Measurements from ENCODE around the gene MCOLN2. TPM values are rescaled to one million over a fixed set of nuclear protein-coding genes. Genes with fewer than 3 reads are reported as not detected.
A peak's percentile ranks its signal among the peaks of the same experiment; 100 is the strongest.

The MCOLN2 gene
- total RNA-seq, 2 experiments from 2014 or later = 11.4 to 12.9 TPM

- H3K4me1 Mint-ChIP-seq (ENCODE audit: low read depth) = peaks cover 8% of the 10 kb centered on the region
- no peak overlapping the region for H3K27ac Mint-ChIP-seq
- no peak overlapping the region for H3K4me3 Mint-ChIP-seq
- ChIA-PET CTCF (interaction anchor here (1.1 to 1.2 kb wide), 4 partner anchors 12 to 45 kb away, joined by 3 to 5 read pairs (median 3); no protein-coding TSS in a partner anchor), POLR2A (no interaction called here)
- peaks cover 4% of the 10 kb centered on the region for H3K9me3 Mint-ChIP-seq (ENCODE audit: insufficient read depth)
- DNase-seq = no peak
- peaks cover 27% of the 10 kb centered on the region for H3K36me3 Mint-ChIP-seq (ENCODE audit: low read depth)
- no peak for ATAC-seq
- peaks cover 10% of the 10 kb centered on the region for H3K27me3 Mint-ChIP-seq (ENCODE audit: low read depth)
Measured at GRCh38 chr1:84982395-84982794, 14.5 kb downstream of the MCOLN2 start.

- DNase-seq = no peak
- H3K27ac Mint-ChIP-seq = peak overlapping the region; percentile 62
- H3K9me3 Mint-ChIP-seq (ENCODE audit: insufficient read depth) = peaks cover 4% of the 10 kb centered on the region
- peaks cover 49% of the 10 kb centered on the region for H3K4me1 Mint-ChIP-seq (ENCODE audit: low read depth)
- ChIA-PET POLR2A (no interaction called here), CTCF (interaction anchor here (0.8 to 2.7 kb wide), 4 partner anchors 14 to 280 kb away, joined by 3 to 15 read pairs (median 5); no protein-coding TSS in a partner anchor)
- peaks cover 5% of the 10 kb centered on the region for H3K27me3 Mint-ChIP-seq (ENCODE audit: low read depth)
- H3K4me3 Mint-ChIP-seq = no peak overlapping the region
- H3K36me3 Mint-ChIP-seq (ENCODE audit: low read depth) = peaks cover 13% of the 10 kb centered on the region
- no peak for ATAC-seq
Measured at GRCh38 chr1:84975035-84975434, 21.9 kb downstream of the MCOLN2 start.

GRCh38 chr1:84973498-84974334, 23.2 kb downstream of the MCOLN2 start:
- H3K4me1 Mint-ChIP-seq (ENCODE audit: low read depth) = peaks cover 55% of the 10 kb centered on the region
- DNase-seq (no peak), ATAC-seq (no peak)
- ChIA-PET POLR2A (interaction anchor here (1.3 kb wide), 2 partner anchors 15 to 22 kb away, joined by 3 read pairs; no protein-coding TSS in a partner anchor), CTCF (interaction anchor here (1.4 to 2.9 kb wide), 4 partner anchors 15 to 281 kb away, joined by 3 to 31 read pairs (median 10); no protein-coding TSS in a partner anchor)
- peaks cover 15% of the 10 kb centered on the region for H3K36me3 Mint-ChIP-seq (ENCODE audit: low read depth)
- peaks cover 4% of the 10 kb centered on the region for H3K9me3 Mint-ChIP-seq (ENCODE audit: insufficient read depth)
- peaks cover 2% of the 10 kb centered on the region for H3K27me3 Mint-ChIP-seq (ENCODE audit: low read depth)
- H3K4me3 Mint-ChIP-seq = no peak overlapping the region
- peak overlapping the region; percentile 56 for H3K27ac Mint-ChIP-seq

GRCh38 chr1:84972377-84972987, 24.4 kb downstream of the MCOLN2 start:
- Mint-ChIP-seq H3K4me1 (ENCODE audit: low read depth) (peaks cover 57% of the 10 kb centered on the region), H3K4me3 (peak overlapping the region; percentile 42), H3K9me3 (ENCODE audit: insufficient read depth) (no peaks in the 10 kb centered on the region), H3K27ac (peak overlapping the region; percentile 85), H3K27me3 (ENCODE audit: low read depth) (no peaks in the 10 kb centered on the region), H3K36me3 (ENCODE audit: low read depth) (peaks cover 18% of the 10 kb centered on the region)
- CTCF ChIA-PET = interaction anchor here (0.8 to 2.9 kb wide), 8 partner anchors 9 to 190 kb away, joined by 3 to 31 read pairs (median 6); partner anchors contain the start of gene MCOLN2
- DNase-seq (no peak), ATAC-seq (peak; percentile 72)
- POLR2A ChIA-PET = interaction anchor here (1.1 to 1.3 kb wide), 4 partner anchors 13 to 282 kb away, joined by 3 read pairs; no protein-coding TSS in a partner anchor

GRCh38 chr1:84971957-84972356, 25.0 kb downstream of the MCOLN2 start:
- peaks cover 57% of the 10 kb centered on the region for H3K4me1 Mint-ChIP-seq (ENCODE audit: low read depth)
- POLR2A ChIA-PET = interaction anchor here (1.1 to 1.3 kb wide), 3 partner anchors 12 to 283 kb away, joined by 3 read pairs; no protein-coding TSS in a partner anchor
- peak overlapping the region; percentile 85 for H3K27ac Mint-ChIP-seq

GRCh38 chr1:84969489-84970250, 27.2 kb downstream of the MCOLN2 start:
- ChIA-PET CTCF (no interaction called here), POLR2A (no interaction called here)
- Mint-ChIP-seq H3K27me3 (ENCODE audit: low read depth) (no peaks in the 10 kb centered on the region), H3K9me3 (ENCODE audit: insufficient read depth) (no peaks in the 10 kb centered on the region), H3K36me3 (ENCODE audit: low read depth) (peaks cover 16% of the 10 kb centered on the region), H3K4me1 (ENCODE audit: low read depth) (peaks cover 49% of the 10 kb centered on the region), H3K27ac (no peak overlapping the region), H3K4me3 (no peak overlapping the region)
- peak; percentile 41 for ATAC-seq
- DNase-seq = peak; percentile 38

More at GRCh38 chr1:84971957-84972356, 25.0 kb downstream of the MCOLN2 start:
- CTCF ChIA-PET = interaction anchor here (0.8 to 2.9 kb wide), 7 partner anchors 9 to 190 kb away, joined by 3 to 31 read pairs (median 6); partner anchors contain the start of gene MCOLN2
- H3K27me3 Mint-ChIP-seq (ENCODE audit: low read depth) = no peaks in the 10 kb centered on the region
- DNase-seq = no peak
- no peak for ATAC-seq
- peak overlapping the region; percentile 42 for H3K4me3 Mint-ChIP-seq
- H3K36me3 Mint-ChIP-seq (ENCODE audit: low read depth) = peaks cover 17% of the 10 kb centered on the region
- H3K9me3 Mint-ChIP-seq (ENCODE audit: insufficient read depth) = no peaks in the 10 kb centered on the region

- Mint-ChIP-seq H3K36me3 (ENCODE audit: low read depth) (peaks cover 16% of the 10 kb centered on the region), H3K27me3 (ENCODE audit: low read depth) (no peaks in the 10 kb centered on the region), H3K4me1 (ENCODE audit: low read depth) (peaks cover 44% of the 10 kb centered on the region), H3K9me3 (ENCODE audit: insufficient read depth) (no peaks in the 10 kb centered on the region), H3K27ac (no peak overlapping the region), H3K4me3 (no peak overlapping the region)
- POLR2A ChIA-PET = no interaction called here
- no peak for DNase-seq
- no peak for ATAC-seq
- CTCF ChIA-PET = no interaction called here
Measured at GRCh38 chr1:84968865-84969264, 28.0 kb downstream of the MCOLN2 start.

GRCh38 chr1:84968101-84968500, 28.8 kb downstream of the MCOLN2 start:
- no peak overlapping the region for H3K4me3 Mint-ChIP-seq
- peaks cover 22% of the 10 kb centered on the region for H3K36me3 Mint-ChIP-seq (ENCODE audit: low read depth)
- ChIA-PET CTCF (no interaction called here), POLR2A (no interaction called here)
- H3K27ac Mint-ChIP-seq = no peak overlapping the region
- no peaks in the 10 kb centered on the region for H3K9me3 Mint-ChIP-seq (ENCODE audit: insufficient read depth)
- ATAC-seq = no peak
- no peak for DNase-seq
- H3K4me1 Mint-ChIP-seq (ENCODE audit: low read depth) = peaks cover 36% of the 10 kb centered on the region
- H3K27me3 Mint-ChIP-seq (ENCODE audit: low read depth) = no peaks in the 10 kb centered on the region

- H3K36me3 Mint-ChIP-seq (ENCODE audit: low read depth) = peaks cover 23% of the 10 kb centered on the region
- ATAC-seq = no peak
- H3K27ac Mint-ChIP-seq = no peak overlapping the region
- no peak for DNase-seq
- no peaks in the 10 kb centered on the region for H3K27me3 Mint-ChIP-seq (ENCODE audit: low read depth)
- no peak overlapping the region for H3K4me3 Mint-ChIP-seq
- H3K9me3 Mint-ChIP-seq (ENCODE audit: insufficient read depth) = no peaks in the 10 kb centered on the region
- peaks cover 32% of the 10 kb centered on the region for H3K4me1 Mint-ChIP-seq (ENCODE audit: low read depth)
- ChIA-PET CTCF (interaction anchor here (0.6 to 1.0 kb wide), 2 partner anchors 14 to 23 kb away, joined by 3 to 5 read pairs; no protein-coding TSS in a partner anchor), POLR2A (no interaction called here)
Measured at GRCh38 chr1:84967666-84968065, 29.2 kb downstream of the MCOLN2 start.

GRCh38 chr1:84963021-84963420, 33.9 kb downstream of the MCOLN2 start:
- DNase-seq (no peak), ATAC-seq (no peak)
- H3K36me3 Mint-ChIP-seq (ENCODE audit: low read depth) = peaks cover 8% of the 10 kb centered on the region
- peaks cover 11% of the 10 kb centered on the region for H3K4me1 Mint-ChIP-seq (ENCODE audit: low read depth)
- H3K27ac Mint-ChIP-seq = no peak overlapping the region
- no peaks in the 10 kb centered on the region for H3K9me3 Mint-ChIP-seq (ENCODE audit: insufficient read depth)
- no peak overlapping the region for H3K4me3 Mint-ChIP-seq
- no peaks in the 10 kb centered on the region for H3K27me3 Mint-ChIP-seq (ENCODE audit: low read depth)
- ChIA-PET CTCF (interaction anchor here (0.9 to 1.0 kb wide), 2 partner anchors 18 to 292 kb away, joined by 3 to 4 read pairs; no protein-coding TSS in a partner anchor), POLR2A (no interaction called here)

- Mint-ChIP-seq H3K9me3 (ENCODE audit: insufficient read depth) (no peaks in the 10 kb centered on the region), H3K27ac (no peak overlapping the region), H3K4me1 (ENCODE audit: low read depth) (peaks cover 11% of the 10 kb centered on the region), H3K27me3 (ENCODE audit: low read depth) (no peaks in the 10 kb centered on the region), H3K4me3 (no peak overlapping the region), H3K36me3 (ENCODE audit: low read depth) (peaks cover 17% of the 10 kb centered on the region)
- POLR2A ChIA-PET = no interaction called here
- ATAC-seq = no peak
- CTCF ChIA-PET = interaction anchor here (1.1 to 5.8 kb wide), 2 partner anchors 13 to 17 kb away, joined by 3 to 66 read pairs; no protein-coding TSS in a partner anchor
- DNase-seq = no peak
Measured at GRCh38 chr1:84961316-84961715, 35.6 kb downstream of the MCOLN2 start.
